Stimulated activated effector memory CD8-positive, alpha-beta T cell treated with anti-CD3 and anti-CD28 coated beads, Interleukin-12 subunit alpha, Interleukin-12 subunit beta, amount 100 ng/mL, for 72 hours (primary cell): ENCODE results near the gene ALX3.

Experiments used
- ATAC-seq: fragments of 150-1000 bp; cut with Tn5 transposase; 2 replicates; pipeline ENCODE4 v1.10.0; 2021
- DNase-seq, 2 donors: peaks; one replicate each; pipeline ENCODE4 v3.0.0; 2021 to 2022; ENCODE audit warnings: low spot score in 2 of 2
- H3K27ac Mint-ChIP-seq: one replicate; pipeline ENCODE4 v1.8.0; 2022; ENCODE audit warnings: mild to moderate bottlenecking, mixed read lengths
- H3K36me3 Mint-ChIP-seq: one replicate; pipeline ENCODE4 v1.8.0; 2022; ENCODE audit warnings: mild to moderate bottlenecking, mixed read lengths
- H3K4me1 Mint-ChIP-seq: one replicate; pipeline ENCODE4 v1.8.0; 2022; ENCODE audit warnings: mixed read lengths
- H3K4me3 Mint-ChIP-seq: one replicate; pipeline ENCODE4 v1.8.0; 2022; ENCODE audit warnings: mild to moderate bottlenecking, mixed read lengths
- H3K9me3 Mint-ChIP-seq: one replicate; pipeline ENCODE4 v1.8.0; 2022; ENCODE audit warnings: mixed read lengths

Gene ALX3

GRCh38 chr1:110018396-110018795, 52.1 kb downstream of the ALX3 start:
- Mint-ChIP-seq H3K4me3 (no peak overlapping the region), H3K27ac (no peak overlapping the region), H3K4me1 (no peaks in the 10 kb centered on the region), H3K36me3 (peaks cover 100% of the 10 kb centered on the region), H3K9me3 (no peaks in the 10 kb centered on the region)
- DNase-seq (no peak), ATAC-seq (no peak)

GRCh38 chr1:110017792-110018191, 52.7 kb downstream of the ALX3 start:
- Mint-ChIP-seq H3K4me3 (no peak overlapping the region), H3K36me3 (peaks cover 100% of the 10 kb centered on the region), H3K27ac (no peak overlapping the region), H3K4me1 (no peaks in the 10 kb centered on the region), H3K9me3 (no peaks in the 10 kb centered on the region)
- no peak for DNase-seq
- no peak for ATAC-seq

- H3K27ac Mint-ChIP-seq, result no peak overlapping the region
- ATAC-seq (no peak), DNase-seq (no peak)
- peaks cover 89% of the 10 kb centered on the region for H3K36me3 Mint-ChIP-seq
- H3K4me3 Mint-ChIP-seq, result no peak overlapping the region
- no peaks in the 10 kb centered on the region for H3K4me1 Mint-ChIP-seq
- no peaks in the 10 kb centered on the region for H3K9me3 Mint-ChIP-seq
These were observed 58.2 kb downstream of the ALX3 start for GRCh38 chr1:110012100-110012780.

GRCh38 chr1:110011527-110012041, 58.9 kb downstream of the ALX3 start:
- DNase-seq (no peak), ATAC-seq (peak; percentile 84)
- H3K4me1 Mint-ChIP-seq, result no peaks in the 10 kb centered on the region
- no peaks in the 10 kb centered on the region for H3K9me3 Mint-ChIP-seq
- peaks cover 82% of the 10 kb centered on the region for H3K36me3 Mint-ChIP-seq
- peak overlapping the region; percentile 23 for H3K27ac Mint-ChIP-seq
- no peak overlapping the region for H3K4me3 Mint-ChIP-seq
